Raji (cell line): ENCODE results near the gene CDHR3.

Experiments
- POLR2A ChIP-seq: IDR thresholded peaks from 2 replicates; pipeline ENCODE4 v1.6.1; 2011; ENCODE audit warnings: low read depth, low read length, control low read depth; ENCODE audit not compliant: insufficient read depth

The CDHR3 gene

GRCh38 chr7:105988276-105988675, 25.2 kb downstream of the CDHR3 start:
- no peak for TF ChIP-seq POLR2A

GRCh38 chr7:105989191-105989590, 26.1 kb downstream of the CDHR3 start:
- no peak for TF ChIP-seq POLR2A

- no peak for TF ChIP-seq POLR2A
These were observed 26.6 kb downstream of the CDHR3 start for GRCh38 chr7:105989686-105990085.

- no peak for TF ChIP-seq POLR2A
These were observed 27.1 kb downstream of the CDHR3 start for GRCh38 chr7:105990141-105990540.

GRCh38 chr7:105990727-105991453, 27.8 kb downstream of the CDHR3 start:
- TF ChIP-seq POLR2A, result no peak

DNA sequence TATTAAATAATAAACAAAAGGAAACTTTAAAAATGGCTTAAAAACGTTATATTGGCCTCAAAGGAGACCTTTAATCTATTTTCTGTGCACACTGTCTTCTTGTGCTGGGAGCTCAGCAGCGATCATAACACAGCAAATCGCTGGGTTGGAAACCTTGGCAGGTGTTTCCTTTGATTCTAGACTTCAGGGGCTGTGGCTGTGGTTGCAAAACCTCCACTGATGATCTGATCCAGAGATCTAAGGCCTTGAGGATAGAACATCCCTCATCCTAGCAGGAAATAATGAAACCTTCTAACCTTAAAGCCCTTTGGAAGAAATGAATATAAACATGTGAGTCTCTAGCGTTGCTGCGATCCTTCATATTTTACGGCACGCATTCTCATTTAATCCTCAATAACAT, 29.8 kb downstream of the CDHR3 start:
- TF ChIP-seq POLR2A, result no peak

- TF ChIP-seq POLR2A, result no peak
These were observed 34.0 kb downstream of the CDHR3 start for GRCh38 chr7:105996860-105997737.

DNA sequence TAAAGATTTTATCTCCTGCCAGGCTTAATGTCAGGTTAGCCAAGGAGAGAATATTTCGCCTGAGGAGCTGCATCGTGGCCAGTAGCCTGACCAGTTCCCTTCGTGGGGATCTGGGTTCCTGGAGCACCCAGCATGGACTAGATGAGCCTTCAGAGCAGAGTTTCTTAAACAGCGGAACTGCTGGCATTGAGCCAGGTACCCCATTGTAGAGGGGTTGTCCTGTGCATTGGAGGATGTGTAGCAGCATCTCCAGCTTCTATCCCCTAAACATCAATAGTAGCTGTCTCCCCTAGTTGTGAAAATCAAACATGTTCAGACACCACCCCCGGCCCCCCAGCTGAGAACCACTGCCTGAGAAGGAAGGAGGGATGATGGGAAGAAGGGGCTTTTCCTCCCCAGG, 36.2 kb downstream of the CDHR3 start:
- no peak for TF ChIP-seq POLR2A

DNA sequence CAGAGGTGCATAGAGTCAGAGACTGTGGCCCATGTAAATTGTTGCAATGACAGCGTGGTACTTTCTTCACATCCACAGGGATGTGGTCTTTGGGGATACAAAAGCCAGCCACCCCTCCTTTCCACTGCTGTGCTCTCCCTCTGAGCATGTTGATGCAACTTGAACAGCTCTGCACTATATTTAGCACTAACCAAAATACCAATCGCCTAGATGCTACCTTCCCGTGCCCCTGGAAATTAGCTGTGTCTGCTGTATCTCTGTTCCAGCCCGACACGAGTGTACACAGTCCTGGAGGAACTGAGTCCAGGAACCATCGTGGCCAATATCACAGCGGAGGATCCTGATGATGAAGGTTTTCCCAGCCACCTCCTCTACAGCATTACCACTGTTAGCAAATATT, 38.1 kb downstream of the CDHR3 start:
- no peak for TF ChIP-seq POLR2A

GRCh38 chr7:106001886-106002285, 38.8 kb downstream of the CDHR3 start:
- TF ChIP-seq POLR2A, result no peak

- TF ChIP-seq POLR2A, result no peak
These were observed 40.5 kb downstream of the CDHR3 start for GRCh38 chr7:106003525-106004064.

DNA sequence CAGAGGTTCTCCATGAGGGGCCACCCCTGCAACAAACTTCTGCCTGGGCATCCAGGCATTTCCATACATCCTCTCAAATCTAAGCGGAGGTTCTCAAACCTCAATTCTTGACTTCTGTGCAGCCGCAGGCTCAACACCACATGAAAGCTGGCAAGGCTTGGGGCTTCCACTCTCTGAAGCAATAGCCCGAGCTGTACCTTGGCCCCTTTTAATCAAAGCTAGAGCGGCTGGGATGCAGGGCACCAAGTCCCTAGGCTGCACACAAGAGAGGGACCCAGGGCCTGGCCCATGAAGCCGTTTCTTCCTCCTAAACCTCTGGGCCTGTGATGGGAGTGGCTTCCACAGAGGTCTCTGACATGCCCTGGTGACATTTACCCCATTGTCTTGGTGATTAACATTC, 43.8 kb downstream of the CDHR3 start:
- TF ChIP-seq POLR2A, result no peak

GRCh38 chr7:106009503-106010226, 46.6 kb downstream of the CDHR3 start:
- TF ChIP-seq POLR2A, result no peak

DNA sequence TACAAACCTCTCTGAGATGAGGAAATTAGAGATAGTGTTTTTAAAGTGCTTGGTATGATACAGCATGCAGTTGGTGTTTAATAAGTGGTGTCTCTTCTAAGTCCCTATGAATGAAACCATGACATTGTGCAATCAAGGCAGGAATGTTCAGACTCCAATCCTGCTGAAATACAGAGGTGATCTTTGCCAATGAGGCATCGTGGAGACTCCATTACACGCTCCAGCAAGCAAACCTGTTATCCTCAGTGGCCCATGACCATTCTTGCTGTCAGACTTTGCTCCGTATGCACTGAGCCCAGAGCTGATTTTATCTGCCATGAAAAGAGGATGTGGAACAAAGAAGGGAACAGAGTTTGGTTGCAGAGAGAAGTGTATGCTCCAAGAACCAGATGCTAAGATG, 47.3 kb downstream of the CDHR3 start:
- TF ChIP-seq POLR2A, result no peak

DNA sequence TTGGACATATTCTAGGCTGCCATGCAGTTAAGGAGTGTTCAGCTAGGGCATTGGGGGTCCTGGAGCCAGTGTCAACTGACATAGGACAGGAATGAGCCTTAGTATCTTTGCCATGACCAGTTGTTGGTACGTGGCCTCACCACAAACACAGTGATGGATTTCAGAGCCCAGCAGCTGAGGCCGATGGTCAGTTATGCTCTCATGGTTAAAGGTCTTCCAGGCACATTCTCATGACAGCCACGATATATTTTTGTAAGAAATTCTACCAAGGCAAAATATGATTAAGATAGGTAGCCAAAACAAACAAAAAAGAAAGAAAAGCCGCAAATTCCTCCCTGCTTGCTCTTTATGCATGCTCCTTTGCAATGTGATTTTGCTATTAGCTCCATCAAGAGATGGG, 47.8 kb downstream of the CDHR3 start:
- no peak for TF ChIP-seq POLR2A
